ENCODE results near the gene CHSY3.

- TF ChIP-seq EZH2phosphoT487 (IDR thresholded peaks at IDR 0.05; ENCODE audit: insufficient read depth, low read depth) (no peak), EZH2 (IDR thresholded peaks at IDR 0.05; ENCODE audit: insufficient read depth, poor library complexity, severe bottlenecking) (no peak)
Measured at GRCh38 chr5:130023604-130024003, 119.3 kb downstream of the CHSY3 start.
